Measurements from ENCODE around the gene HOMER2. TPM values are rescaled to one million over a fixed set of nuclear protein-coding genes. Genes with fewer than 3 reads are reported as not detected.

HOMER2 gene
- total RNA-seq, 1 donor from 2014 or later: 22.0 TPM

DNA sequence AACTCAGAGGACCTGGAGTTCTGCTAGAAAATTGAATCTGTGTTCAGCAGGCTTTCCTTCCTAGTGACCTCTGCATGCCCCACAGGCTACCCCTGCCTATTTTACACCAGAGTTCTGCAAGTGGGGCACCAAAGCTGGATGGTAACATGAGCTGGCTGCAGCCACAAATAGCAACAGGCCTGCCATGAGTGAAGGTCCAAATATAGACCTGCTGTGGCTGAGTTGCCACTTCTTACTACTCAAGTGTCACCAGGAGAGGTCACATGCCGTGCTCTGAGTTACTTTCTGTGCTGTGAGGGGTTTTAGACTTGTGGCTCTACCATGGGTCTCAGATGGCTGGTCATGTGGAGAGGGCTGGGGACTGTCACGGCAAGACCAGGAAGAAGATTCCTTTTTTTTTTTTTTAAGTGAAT is 146.5 kb downstream of the HOMER2 start, which contains the start of gene FSD2:
FSD2 (minus strand) TSS at position 76 of the 413 bp plus-strand sequence. CDS start 18,679 bp downstream, outside the sequence.
- Histone ChIP-seq H3K36me3 (no peaks in the 10 kb centered on the region), H3K9me3 (no peaks in the 10 kb centered on the region), H3K27ac (no peak within 1 kb of the TSS), H3K4me1 (peaks cover 0 to 4% of the 10 kb centered on the region in 2 donors), H3K27me3 (no peaks in the 10 kb centered on the region), H3K4me3 (no peak within 1 kb of the TSS)
- TF ChIP-seq, protein P1, sequence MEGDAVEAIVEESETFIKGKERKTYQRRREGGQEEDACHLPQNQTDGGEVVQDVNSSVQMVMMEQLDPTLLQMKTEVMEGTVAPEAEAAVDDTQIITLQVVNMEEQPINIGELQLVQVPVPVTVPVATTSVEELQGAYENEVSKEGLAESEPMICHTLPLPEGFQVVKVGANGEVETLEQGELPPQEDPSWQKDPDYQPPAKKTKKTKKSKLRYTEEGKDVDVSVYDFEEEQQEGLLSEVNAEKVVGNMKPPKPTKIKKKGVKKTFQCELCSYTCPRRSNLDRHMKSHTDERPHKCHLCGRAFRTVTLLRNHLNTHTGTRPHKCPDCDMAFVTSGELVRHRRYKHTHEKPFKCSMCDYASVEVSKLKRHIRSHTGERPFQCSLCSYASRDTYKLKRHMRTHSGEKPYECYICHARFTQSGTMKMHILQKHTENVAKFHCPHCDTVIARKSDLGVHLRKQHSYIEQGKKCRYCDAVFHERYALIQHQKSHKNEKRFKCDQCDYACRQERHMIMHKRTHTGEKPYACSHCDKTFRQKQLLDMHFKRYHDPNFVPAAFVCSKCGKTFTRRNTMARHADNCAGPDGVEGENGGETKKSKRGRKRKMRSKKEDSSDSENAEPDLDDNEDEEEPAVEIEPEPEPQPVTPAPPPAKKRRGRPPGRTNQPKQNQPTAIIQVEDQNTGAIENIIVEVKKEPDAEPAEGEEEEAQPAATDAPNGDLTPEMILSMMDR (IDR thresholded peaks at IDR 0.05): no peak
- no peak for DNase-seq (ENCODE audit: low spot score in 2 of 2)
- intact Hi-C loops (cut with DNase I): loop anchor here (5.0 kb wide), 3 partner anchors 181 to 759 kb away; partner anchors contain the start of genes BTBD1, MEX3B and RAMAC

DNA sequence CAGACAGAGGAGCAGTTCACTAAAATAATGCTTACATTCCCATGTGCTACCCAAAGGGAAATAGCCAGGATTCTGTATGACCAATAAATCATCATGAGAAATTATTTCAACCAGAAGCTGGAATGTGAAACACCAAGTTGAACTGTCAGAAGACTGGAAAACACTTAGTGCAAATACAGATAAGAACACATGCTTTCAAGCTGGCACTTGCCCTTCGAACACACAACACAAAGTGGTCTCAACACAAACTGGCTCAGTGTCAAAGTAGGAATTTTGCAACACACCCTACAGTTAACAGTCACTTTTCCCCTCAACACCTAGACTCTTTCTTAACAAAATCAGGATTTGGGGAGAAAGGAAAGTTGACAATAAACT is 148.0 kb downstream of the HOMER2 start:
- H3K36me3 ChIP-seq: no peaks in the 10 kb centered on the region
- H3K27ac ChIP-seq: no peak overlapping the region
- DNase-seq (ENCODE audit: low spot score in 2 of 2): no peak
- H3K4me3 ChIP-seq: no peak overlapping the region
- H3K27me3 ChIP-seq: no peaks in the 10 kb centered on the region
- TF ChIP-seq, protein P1 (IDR thresholded peaks at IDR 0.05): no peak
- H3K4me1 ChIP-seq: peaks cover 0 to 4% of the 10 kb centered on the region in 2 donors
- H3K9me3 ChIP-seq: no peaks in the 10 kb centered on the region
- intact Hi-C loops (cut with DNase I): no loop called here

DNA sequence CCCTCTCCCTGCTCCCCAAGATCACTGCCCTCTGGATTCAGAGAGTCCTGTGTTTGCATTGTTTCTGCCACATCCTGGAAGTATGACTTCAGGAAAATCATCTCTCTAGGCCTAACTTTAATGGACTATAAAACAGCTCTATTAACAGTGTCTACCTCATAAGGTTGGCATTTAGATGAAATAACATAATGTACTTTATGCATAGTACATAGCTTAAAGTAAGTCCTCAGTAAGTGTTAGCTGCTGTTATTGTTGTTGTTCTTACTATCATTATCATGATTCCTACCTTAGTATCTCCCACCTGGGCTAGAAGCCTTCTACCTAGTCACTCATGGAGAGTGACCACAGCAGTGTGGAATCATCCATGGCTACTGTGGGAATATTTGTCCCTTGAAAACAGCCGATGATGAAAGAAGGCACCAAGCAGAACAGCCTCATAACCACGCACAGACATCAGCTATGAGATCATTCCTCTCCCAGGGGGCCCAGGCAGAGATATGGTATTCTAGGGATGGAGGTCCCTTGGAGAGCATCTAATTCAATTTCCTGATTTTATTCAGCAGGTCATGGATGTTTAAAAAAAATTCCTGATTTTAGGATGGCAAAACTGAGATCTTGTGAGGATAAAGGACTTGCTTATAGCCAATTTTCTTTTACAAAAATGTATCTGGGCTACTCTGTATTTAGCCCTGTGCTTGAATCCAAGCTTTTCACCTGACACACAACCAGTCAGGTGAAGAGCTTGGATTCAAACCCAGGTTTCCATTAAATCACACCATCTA is 148.5 kb downstream of the HOMER2 start:
- Histone ChIP-seq H3K27me3 (no peaks in the 10 kb centered on the region), H3K4me3 (no peak overlapping the region), H3K9me3 (no peaks in the 10 kb centered on the region), H3K4me1 (peaks cover 0 to 3% of the 10 kb centered on the region in 2 donors), H3K36me3 (no peaks in the 10 kb centered on the region), H3K27ac (no peak overlapping the region)
- no peak for DNase-seq (ENCODE audit: low spot score in 2 of 2)
- TF ChIP-seq, protein P1 (IDR thresholded peaks at IDR 0.05): no peak
- intact Hi-C loops (cut with DNase I): no loop called here

DNA sequence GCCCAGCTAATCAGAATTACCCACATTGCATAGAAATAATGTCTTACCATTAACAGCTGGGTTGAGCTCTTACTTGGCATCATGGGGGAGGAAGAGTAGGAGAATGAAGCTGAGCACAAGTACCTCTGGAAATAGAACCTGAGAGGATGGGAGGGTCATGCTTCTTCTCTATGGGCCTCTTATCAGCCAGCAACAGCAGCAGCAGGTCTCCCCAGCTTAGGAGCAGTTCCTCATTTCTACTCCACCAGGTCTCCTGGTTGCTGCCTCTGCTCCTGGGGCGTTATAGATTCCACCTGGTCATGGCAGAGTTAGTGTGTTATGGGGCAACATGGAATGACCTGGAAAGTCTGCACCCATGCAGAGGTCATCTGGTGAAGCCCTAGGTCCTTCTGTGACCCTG is 150.0 kb downstream of the HOMER2 start:
- H3K4me3 ChIP-seq: no peak overlapping the region
- TF ChIP-seq, protein P1 (IDR thresholded peaks at IDR 0.05): no peak
- H3K36me3 ChIP-seq: no peaks in the 10 kb centered on the region
- DNase-seq (ENCODE audit: low spot score in 2 of 2): no peak
- intact Hi-C loops (cut with DNase I): no loop called here
- no peaks in the 10 kb centered on the region for H3K4me1 ChIP-seq
- H3K27me3 ChIP-seq: no peaks in the 10 kb centered on the region
- no peak overlapping the region for H3K27ac ChIP-seq
- H3K9me3 ChIP-seq: no peaks in the 10 kb centered on the region

DNA sequence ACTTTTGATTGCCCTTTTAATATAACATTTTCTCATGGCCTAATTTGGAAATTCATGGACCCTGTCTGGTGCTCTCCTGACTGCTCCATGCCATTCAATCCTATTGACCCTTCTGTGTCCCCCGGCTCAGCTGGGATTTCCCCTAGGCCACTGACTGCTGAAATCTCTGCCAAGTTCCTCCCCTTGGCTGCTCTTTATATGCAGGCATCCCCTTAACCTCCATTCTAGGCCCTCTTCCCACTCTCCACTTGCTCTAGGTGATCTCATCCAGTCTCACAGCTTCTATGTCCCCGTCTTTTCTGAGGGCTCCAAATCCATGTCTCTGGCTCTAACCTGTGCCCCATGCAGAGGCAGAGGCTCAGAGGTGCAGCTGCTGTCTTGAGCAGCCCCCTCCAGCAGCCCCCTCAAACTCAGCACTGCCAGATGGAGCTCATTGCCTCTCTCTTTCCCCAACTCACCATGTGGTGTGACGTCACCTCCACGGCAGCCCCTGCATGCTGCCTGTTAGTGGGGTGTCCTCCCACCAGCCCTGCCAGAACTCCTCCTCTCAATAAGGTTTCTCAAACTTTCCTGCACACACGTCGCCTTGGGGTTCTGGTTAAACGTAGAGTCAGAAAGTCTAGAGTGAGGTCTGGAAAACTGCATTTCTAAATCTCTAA is 153.2 kb downstream of the HOMER2 start:
- no peak overlapping the region for H3K27ac ChIP-seq
- H3K4me3 ChIP-seq: no peak overlapping the region
- intact Hi-C loops (cut with DNase I): no loop called here

More for the DNA sequence above, 153.2 kb downstream of the HOMER2 start:
- H3K27me3 ChIP-seq: no peaks in the 10 kb centered on the region
- H3K9me3 ChIP-seq: no peaks in the 10 kb centered on the region
- DNase-seq (ENCODE audit: low spot score in 2 of 2): no peak
- TF ChIP-seq, protein P1 (IDR thresholded peaks at IDR 0.05): no peak
- no peaks in the 10 kb centered on the region for H3K4me1 ChIP-seq
- no peaks in the 10 kb centered on the region for H3K36me3 ChIP-seq

Other genes starting within 250 kb of the HOMER2 start
- not detected for gene AP3B2, start 242.8 kb downstream of the HOMER2 start, total RNA-seq
- gene FSD2, start 146.7 kb downstream of the HOMER2 start, total RNA-seq: not detected
- gene WHAMM, start 143.1 kb downstream of the HOMER2 start, total RNA-seq: 18.8 TPM
- gene RAMAC, start 33.5 kb upstream of the HOMER2 start, total RNA-seq: 4.8 TPM
- 1.3 TPM for gene C15orf40, start 58.9 kb upstream of the HOMER2 start, total RNA-seq
- 63.9 TPM for gene BTBD1, start 114.5 kb upstream of the HOMER2 start, total RNA-seq
- gene TM6SF1, start 154.9 kb upstream of the HOMER2 start, total RNA-seq: 6.3 TPM